Measurements from ENCODE around the gene SPSB1. TPM values are rescaled to one million over a fixed set of nuclear protein-coding genes. Genes with fewer than 3 reads are reported as not detected.

The SPSB1 gene
- total RNA-seq, 2 experiments from 2014 or later, result 17.4 to 18.0 TPM

GRCh38 chr1:9273177-9273576 lies 19.5 kb upstream of the SPSB1 start:
- CTCF ChIA-PET, result interaction anchor here (1.6 to 2.2 kb wide), 2 partner anchors 16 to 183 kb away, joined by 3 to 10 read pairs; no protein-coding TSS in a partner anchor
- Mint-ChIP-seq H3K4me3 (no peak overlapping the region), H3K27me3 (peaks cover 9% of the 10 kb centered on the region), H3K9me3 (no peaks in the 10 kb centered on the region), H3K27ac (no peak overlapping the region), H3K4me1 (peaks cover 20% of the 10 kb centered on the region), H3K36me3 (ENCODE audit: low read depth) (peaks cover 7% of the 10 kb centered on the region)
- POLR2A ChIA-PET, result no interaction called here
- no peak for DNase-seq

- ChIA-PET POLR2A (interaction anchor here (0.8 to 2.5 kb wide), 9 partner anchors 8 to 354 kb away, joined by 3 to 16 read pairs (median 4); partner anchors contain the start of gene SPSB1), CTCF (interaction anchor here (1.0 to 1.8 kb wide), 6 partner anchors 8 to 215 kb away, joined by 3 to 17 read pairs (median 8); partner anchors contain the start of gene H6PD)
- H3K4me1 Mint-ChIP-seq, result peaks cover 37% of the 10 kb centered on the region
- H3K9me3 Mint-ChIP-seq, result no peaks in the 10 kb centered on the region
- no peak for DNase-seq
- H3K4me3 Mint-ChIP-seq, result peak overlapping the region; percentile 43
- peaks cover 14% of the 10 kb centered on the region for H3K36me3 Mint-ChIP-seq (ENCODE audit: low read depth)
- peak overlapping the region; percentile 82 for H3K27ac Mint-ChIP-seq
- H3K27me3 Mint-ChIP-seq, result peaks cover 9% of the 10 kb centered on the region
Measured at GRCh38 chr1:9275161-9275560, 17.5 kb upstream of the SPSB1 start.

GRCh38 chr1:9275567-9276034 lies 17.1 kb upstream of the SPSB1 start:
- Mint-ChIP-seq H3K4me1 (peaks cover 40% of the 10 kb centered on the region), H3K27me3 (peaks cover 9% of the 10 kb centered on the region), H3K36me3 (ENCODE audit: low read depth) (peaks cover 14% of the 10 kb centered on the region), H3K9me3 (no peaks in the 10 kb centered on the region), H3K27ac (peak overlapping the region; percentile 82), H3K4me3 (peak overlapping the region; percentile 43)
- ChIA-PET POLR2A (interaction anchor here (0.8 to 2.5 kb wide), 9 partner anchors 9 to 354 kb away, joined by 3 to 16 read pairs (median 4); partner anchors contain the start of gene SPSB1), CTCF (interaction anchor here (0.5 to 1.8 kb wide), 7 partner anchors 8 to 215 kb away, joined by 3 to 17 read pairs (median 7); partner anchors contain the start of gene H6PD)
- peak; percentile 90 for DNase-seq

- Mint-ChIP-seq H3K9me3 (no peaks in the 10 kb centered on the region), H3K27me3 (peaks cover 7% of the 10 kb centered on the region), H3K4me3 (no peak overlapping the region), H3K36me3 (ENCODE audit: low read depth) (peaks cover 14% of the 10 kb centered on the region), H3K4me1 (peaks cover 66% of the 10 kb centered on the region), H3K27ac (no peak overlapping the region)
- CTCF ChIA-PET, result interaction anchor here (1.4 kb wide), 1 partner anchor 14 kb away, joined by 3 read pairs; no protein-coding TSS in a partner anchor
- POLR2A ChIA-PET, result interaction anchor here (1.1 kb wide), 1 partner anchor 14 kb away, joined by 3 read pairs; the partner anchor contains the start of gene SPSB1
- DNase-seq, result no peak
Measured at GRCh38 chr1:9278116-9278515, 14.6 kb upstream of the SPSB1 start.

- Mint-ChIP-seq H3K9me3 (no peaks in the 10 kb centered on the region), H3K4me1 (peaks cover 71% of the 10 kb centered on the region), H3K27ac (no peak overlapping the region), H3K27me3 (peaks cover 6% of the 10 kb centered on the region), H3K4me3 (no peak overlapping the region), H3K36me3 (ENCODE audit: low read depth) (peaks cover 14% of the 10 kb centered on the region)
- ChIA-PET CTCF (interaction anchor here (2.0 kb wide), 1 partner anchor 11 kb away, joined by 10 read pairs; no protein-coding TSS in a partner anchor), POLR2A (interaction anchor here (1.1 to 1.2 kb wide), 2 partner anchors 14 to 39 kb away, joined by 3 read pairs; partner anchors contain the start of gene SPSB1)
- DNase-seq, result no peak
Measured at GRCh38 chr1:9278585-9279153, 14.0 kb upstream of the SPSB1 start.

- ChIA-PET POLR2A (interaction anchor here (1.1 to 1.9 kb wide), 3 partner anchors 13 to 39 kb away, joined by 3 to 5 read pairs (median 3); partner anchors contain the start of gene SPSB1), CTCF (interaction anchor here (1.8 to 2.0 kb wide), 2 partner anchors 10 to 12 kb away, joined by 5 to 10 read pairs; no protein-coding TSS in a partner anchor)
- H3K36me3 Mint-ChIP-seq (ENCODE audit: low read depth), result peaks cover 18% of the 10 kb centered on the region
- no peak for DNase-seq
- peaks cover 78% of the 10 kb centered on the region for H3K4me1 Mint-ChIP-seq
- H3K4me3 Mint-ChIP-seq, result no peak overlapping the region
- no peaks in the 10 kb centered on the region for H3K9me3 Mint-ChIP-seq
- peak overlapping the region; percentile 31 for H3K27ac Mint-ChIP-seq
- peaks cover 6% of the 10 kb centered on the region for H3K27me3 Mint-ChIP-seq
Measured at GRCh38 chr1:9279172-9279840, 13.4 kb upstream of the SPSB1 start.

GRCh38 chr1:9280015-9280860 lies 12.5 kb upstream of the SPSB1 start:
- Mint-ChIP-seq H3K27ac (peak overlapping the region; percentile 67), H3K9me3 (peaks cover 3% of the 10 kb centered on the region), H3K27me3 (peaks cover 2% of the 10 kb centered on the region), H3K36me3 (ENCODE audit: low read depth) (peaks cover 22% of the 10 kb centered on the region), H3K4me3 (no peak overlapping the region), H3K4me1 (peaks cover 82% of the 10 kb centered on the region)
- DNase-seq, result peak; percentile 72
- POLR2A ChIA-PET, result interaction anchor here (1.2 to 1.9 kb wide), 2 partner anchors 12 to 40 kb away, joined by 3 to 5 read pairs; partner anchors contain the start of gene SPSB1
- CTCF ChIA-PET, result interaction anchor here (1.8 to 2.3 kb wide), 3 partner anchors 9 to 211 kb away, joined by 5 to 10 read pairs (median 8); no protein-coding TSS in a partner anchor

- CTCF ChIA-PET, result interaction anchor here (1.0 to 2.3 kb wide), 6 partner anchors 8 to 210 kb away, joined by 3 to 10 read pairs (median 6); no protein-coding TSS in a partner anchor
- peaks cover 82% of the 10 kb centered on the region for H3K4me1 Mint-ChIP-seq
- peaks cover 10% of the 10 kb centered on the region for H3K9me3 Mint-ChIP-seq
- DNase-seq, result no peak
- POLR2A ChIA-PET, result interaction anchor here (0.6 to 1.9 kb wide), 2 partner anchors 10 to 11 kb away, joined by 3 to 5 read pairs; partner anchors contain the start of gene SPSB1
- no peaks in the 10 kb centered on the region for H3K27me3 Mint-ChIP-seq
- no peak overlapping the region for H3K4me3 Mint-ChIP-seq
- peaks cover 30% of the 10 kb centered on the region for H3K36me3 Mint-ChIP-seq (ENCODE audit: low read depth)
- H3K27ac Mint-ChIP-seq, result no peak overlapping the region
Measured at GRCh38 chr1:9281071-9281827, 11.4 kb upstream of the SPSB1 start.

GRCh38 chr1:9281908-9282695 lies 10.6 kb upstream of the SPSB1 start:
- H3K4me1 Mint-ChIP-seq, result peaks cover 85% of the 10 kb centered on the region
- peaks cover 14% of the 10 kb centered on the region for H3K9me3 Mint-ChIP-seq
- POLR2A ChIA-PET, result interaction anchor here (0.6 to 1.4 kb wide), 2 partner anchors 9 to 145 kb away, joined by 3 to 5 read pairs; no protein-coding TSS in a partner anchor
- CTCF ChIA-PET, result interaction anchor here (1.0 to 4.3 kb wide), 6 partner anchors 8 to 209 kb away, joined by 3 to 35 read pairs (median 8); partner anchors contain the start of gene H6PD
- peak; percentile 41 for DNase-seq
- H3K27ac Mint-ChIP-seq, result peak overlapping the region; percentile 96
- H3K36me3 Mint-ChIP-seq (ENCODE audit: low read depth), result peaks cover 37% of the 10 kb centered on the region
- no peaks in the 10 kb centered on the region for H3K27me3 Mint-ChIP-seq
- H3K4me3 Mint-ChIP-seq, result no peak overlapping the region

GRCh38 chr1:9282696-9282955 lies 10.1 kb upstream of the SPSB1 start:
- H3K27ac Mint-ChIP-seq, result peak overlapping the region; percentile 96
- no peak for DNase-seq
- peaks cover 20% of the 10 kb centered on the region for H3K9me3 Mint-ChIP-seq
- H3K36me3 Mint-ChIP-seq (ENCODE audit: low read depth), result peaks cover 39% of the 10 kb centered on the region
- no peaks in the 10 kb centered on the region for H3K27me3 Mint-ChIP-seq
- no peak overlapping the region for H3K4me3 Mint-ChIP-seq
- POLR2A ChIA-PET, result interaction anchor here (1.2 to 1.4 kb wide), 2 partner anchors 47 to 144 kb away, joined by 4 to 5 read pairs; no protein-coding TSS in a partner anchor
- CTCF ChIA-PET, result interaction anchor here (1.9 to 4.3 kb wide), 3 partner anchors 14 to 209 kb away, joined by 8 to 35 read pairs (median 8); partner anchors contain the start of gene H6PD
- peaks cover 87% of the 10 kb centered on the region for H3K4me1 Mint-ChIP-seq

- DNase-seq, result peak; percentile 58
- Mint-ChIP-seq H3K4me3 (peak overlapping the region; percentile 58), H3K4me1 (peaks cover 81% of the 10 kb centered on the region), H3K9me3 (peaks cover 31% of the 10 kb centered on the region), H3K27ac (peak overlapping the region; percentile 96), H3K27me3 (no peaks in the 10 kb centered on the region), H3K36me3 (ENCODE audit: low read depth) (peaks cover 37% of the 10 kb centered on the region)
- ChIA-PET POLR2A (interaction anchor here (0.9 to 2.1 kb wide), 9 partner anchors 8 to 405 kb away, joined by 3 to 16 read pairs (median 4); partner anchors contain the start of gene ENO1), CTCF (interaction anchor here (1.0 to 4.3 kb wide), 10 partner anchors 9 to 212 kb away, joined by 3 to 35 read pairs (median 5); partner anchors contain the start of gene H6PD)
Measured at GRCh38 chr1:9284061-9284460, 8.6 kb upstream of the SPSB1 start.

All from activated CD4-positive, alpha-beta memory T cell treated with anti-CD3 and anti-CD28 coated beads, Interleukin-2, amount 10 ng/mL, durations not matched to agents 7 days and 5 days (primary cell).